GM12878 (cell line): ENCODE data around the gene ZBED4. TPM values are rescaled to one million over a fixed set of nuclear protein-coding genes. Genes with fewer than 3 reads are reported as not detected.

ENCODE experiments used
- ATAC-seq: fragments of 200-7000 bp; cut with Tn5 transposase; 3 replicates; pipeline ENCODE4 v1.9.1; 2020; ENCODE audit warnings: mild to moderate bottlenecking, moderate library complexity
- BruUV-seq: library from RNA; stranded (reverse); fragments of 400-500 nt; replicated peaks from 2 replicates; lab custom pipeline; 2021; lab: Mats Ljungman, UMichigan
- CTCF ChIA-PET: fragments of 300-600 bp; sonication (Branson Sonifier 250); formaldehyde crosslinking; extraction: SDS; loops from one replicate; lab custom pipeline; 2021; ENCODE audit warnings: inconsistent platforms; lab: Yijun Ruan, JAX
- POLR2A ChIA-PET: fragments of 350-600 bp; formaldehyde crosslinking; extraction: SDS; loops from one replicate; lab custom pipeline; 2021; ENCODE audit warnings: inconsistent platforms; lab: Charles Lee
- RAD21 ChIA-PET: fragments of 300-600 bp; sonication (Branson Sonifier 250); formaldehyde crosslinking; loops from one replicate; lab custom pipeline; 2023; ENCODE audit warnings: antibody characterized with exemption; ENCODE audit not compliant: unreplicated experiment; lab: Charles Lee
- SMC1A ChIA-PET: fragments of 300-600 bp; sonication (Branson Sonifier 250); formaldehyde crosslinking; loops from one replicate; lab custom pipeline; 2023; ENCODE audit not compliant: unreplicated experiment, uncharacterized antibody; lab: Charles Lee
- DNase-seq: peaks from one replicate; pipeline ENCODE4 v3.0.0-alpha.2; 2011; ENCODE audit warnings: low read depth, low spot score
- FAIRE-seq: peaks from 3 replicates; lab custom pipeline; 2011; peaks lifted over from hg19 to GRCh38; lab: Jason Lieb, UNC
- H2AFZ ChIP-seq: 2 replicates; pipeline ENCODE4 v1.6.0; 2011; ENCODE audit warnings: low read depth, low read length, control low read depth; ENCODE audit not compliant: control insufficient read depth
- H3K27ac ChIP-seq: 2 replicates; pipeline ENCODE4 v1.5.1; 2011; ENCODE audit warnings: control low read depth; ENCODE audit not compliant: control insufficient read depth, insufficient read depth
- H3K27me3 ChIP-seq, 2 experiments: replicated peaks in 1 of 2; 2 replicates each; pipeline versions ENCODE4 v1.6.0 to v1.6.1; 2011; ENCODE audit warnings: low read length in 1 of 2; ENCODE audit not compliant: control insufficient read depth in 2 of 2, insufficient read depth in 2 of 2
- H3K36me3 ChIP-seq, 2 experiments: 2 replicates each; pipeline ENCODE4 v1.5.1; 2011; ENCODE audit warnings: low read length in 1 of 2; ENCODE audit not compliant: control insufficient read depth in 2 of 2, insufficient read depth in 2 of 2
- H3K4me1 ChIP-seq: 2 replicates; pipeline ENCODE4 v1.6.1; 2011; ENCODE audit warnings: mild to moderate bottlenecking, low read length, moderate library complexity, mixed read lengths; ENCODE audit not compliant: control insufficient read depth, insufficient read depth
- H3K4me2 ChIP-seq: 2 replicates; pipeline ENCODE4 v1.6.0; 2011; ENCODE audit warnings: control low read depth; ENCODE audit not compliant: control insufficient read depth, insufficient read depth
- H3K4me3 ChIP-seq: fragments of 200-600 bp; sonication (generic); 2 replicates; pipeline ENCODE4 v1.5.1; 2016
- H3K79me2 ChIP-seq: 2 replicates; pipeline ENCODE4 v1.6.0; 2011; ENCODE audit warnings: low read length; ENCODE audit not compliant: control insufficient read depth, insufficient read depth
- H3K9ac ChIP-seq: 2 replicates; pipeline ENCODE4 v1.8.0; 2011; ENCODE audit warnings: low read length, control low read depth, mixed read lengths; ENCODE audit not compliant: control insufficient read depth, insufficient read depth
- H3K9me3 ChIP-seq: replicated peaks from 3 replicates; pipeline ENCODE4 v1.5.1; 2011; ENCODE audit warnings: mild to moderate bottlenecking, low read length; ENCODE audit not compliant: control insufficient read depth, insufficient read depth
- H4K20me1 ChIP-seq: 2 replicates; pipeline ENCODE4 v1.6.0; 2011; ENCODE audit not compliant: control insufficient read depth, insufficient read depth
- ATF2 ChIP-seq: IDR thresholded peaks from 2 replicates; pipeline ENCODE4 v1.6.1; 2012; ENCODE audit warnings: low read length, inconsistent platforms
- CBX5 ChIP-seq: sonication (generic); IDR thresholded peaks from 2 replicates; pipeline ENCODE4 v1.6.1; 2016; ENCODE audit warnings: low read depth, moderate library complexity, mild to moderate bottlenecking, inconsistent platforms
- CEBPB ChIP-seq, 2 experiments: fragments of 150-350 bp in 1 of 2; IDR thresholded peaks; 2 replicates each; pipeline ENCODE4 v1.6.1; 2012 to 2014; ENCODE audit warnings: low read depth in 2 of 2, low read length in 2 of 2, borderline replicate concordance in 1 of 2, inconsistent platforms in 1 of 2
- CHD1 ChIP-seq: IDR thresholded peaks from 2 replicates; pipeline ENCODE4 v1.6.1; 2012; ENCODE audit warnings: low read depth, low read length, improper control_type of control experiment
- CHD2 ChIP-seq: IDR thresholded peaks from 2 replicates; pipeline ENCODE4 v1.6.1; 2011; ENCODE audit warnings: low read depth, low read length, improper control_type of control experiment, borderline replicate concordance
- CTCF ChIP-seq, 3 experiments: IDR thresholded peaks in 2 of 3; conservative IDR thresholded peaks in 1 of 3; 2 replicates each; pipeline ENCODE4 v1.5.1; 2011; ENCODE audit warnings: low read depth in 3 of 3, low read length in 3 of 3, mild to moderate bottlenecking in 3 of 3, control low read depth in 2 of 3, moderate library complexity in 2 of 3, inconsistent platforms in 1 of 3, mixed read lengths in 1 of 3; ENCODE audit not compliant: control insufficient read depth in 2 of 3, insufficient read depth in 1 of 3; ENCODE audit errors: extremely low read depth in 1 of 3
- HDAC6 ChIP-seq: fragments of 200-600 bp; sonication (generic); IDR thresholded peaks from one replicate; pipeline ENCODE4 v1.8.0; 2017; ENCODE audit warnings: antibody characterized with exemption; ENCODE audit not compliant: unreplicated experiment
- HDGF ChIP-seq: fragments of 450-650 bp; IDR thresholded peaks from 2 replicates; pipeline ENCODE4 v1.6.1; 2016; ENCODE audit warnings: antibody characterized with exemption
- IKZF1 ChIP-seq: fragments of 450-650 bp; conservative IDR thresholded peaks from 2 replicates; pipeline ENCODE4 v1.6.1; 2017; ENCODE audit warnings: antibody characterized with exemption, mild to moderate bottlenecking
- IKZF2 ChIP-seq, 2 experiments: fragments of 450-650 bp; IDR thresholded peaks; 2 replicates each; pipeline ENCODE4 v1.6.1; 2017; ENCODE audit warnings: mild to moderate bottlenecking in 2 of 2, moderate library complexity in 2 of 2
- MYC ChIP-seq: IDR thresholded peaks from 2 replicates; pipeline ENCODE4 v1.6.1; 2011; ENCODE audit warnings: mild to moderate bottlenecking, low read length, moderate library complexity, inconsistent platforms; ENCODE audit not compliant: insufficient read depth, insufficient replicate concordance, insufficient read length, severe bottlenecking
- POLR2A ChIP-seq: IDR thresholded peaks from 2 replicates; pipeline ENCODE4 v1.6.1; 2011; ENCODE audit warnings: low read depth, mild to moderate bottlenecking, low read length
- RBBP5 ChIP-seq: fragments of 200-600 bp; sonication (generic); conservative IDR thresholded peaks from 2 replicates; pipeline ENCODE4 v1.6.1; 2016
- SIX5 ChIP-seq: IDR thresholded peaks from 2 replicates; pipeline ENCODE4 v1.6.1; 2011; ENCODE audit warnings: mild to moderate bottlenecking, low read depth, low read length, moderate library complexity; ENCODE audit not compliant: severe bottlenecking
- SREBF2 ChIP-seq: IDR thresholded peaks from 2 replicates; pipeline ENCODE4 v1.6.1; 2012; ENCODE audit warnings: mild to moderate bottlenecking, low read length
- TCF3 ChIP-seq: IDR thresholded peaks from 2 replicates; pipeline ENCODE4 v1.6.1; 2012; ENCODE audit warnings: low read depth, mild to moderate bottlenecking, low read length, borderline replicate concordance; ENCODE audit not compliant: insufficient read depth
- USF2 ChIP-seq: IDR thresholded peaks from 2 replicates; pipeline ENCODE4 v1.6.1; 2011; ENCODE audit warnings: low read depth, low read length, improper control_type of control experiment, borderline replicate concordance
- WRNIP1 ChIP-seq: IDR thresholded peaks from 2 replicates; pipeline ENCODE4 v1.6.1; 2011; ENCODE audit warnings: low read depth, low read length, improper control_type of control experiment, borderline replicate concordance
- YY1 ChIP-seq: IDR thresholded peaks from 2 replicates; pipeline ENCODE4 v1.6.1; 2011; ENCODE audit warnings: low read depth, mild to moderate bottlenecking, low read length
- ZNF274 ChIP-seq: IDR thresholded peaks from one replicate; pipeline ENCODE4 v1.8.0; 2011; ENCODE audit not compliant: insufficient read length, insufficient read depth
- WGBS: methylation state at CpG from one replicate; pipeline ENCODE4 v1.1.6; 2016; ENCODE audit warnings: low lambda C conversion rate; ENCODE audit not compliant: insufficient replicate concordance, insufficient coverage; ENCODE audit errors: missing lambda C conversion rate; 5-methylcytosine and 5-hydroxymethylcytosine counted together
- in situ Hi-C: fragments of 300-500 bp; cut with MboI; formaldehyde crosslinking; loops from 9 replicates; pipeline ENCODE4 v1.14.3; 2018; ENCODE audit warnings: mixed read lengths
- intact Hi-C: fragments of 100-400 bp; cut with micrococcal nuclease; formaldehyde crosslinking; loops from one replicate; pipeline ENCODE4 v1.14.2; 2022; ENCODE audit not compliant: unreplicated experiment
- polyA plus RNA-seq, 11 experiments: library from polyadenylated mRNA; depleted of rRNA in 4 of 11; unstranded in 6 of 11; stranded (reverse) in 5 of 11; fragments of >200 nt; fragmentation: Nextera tagmentation in 4 of 11; fragmentation: Illumina TruSeq in 1 of 11; extraction: Ambion mirVana in 4 of 11; extraction: Trizol in 1 of 11; gene quantifications; 1 replicate in 1 of 11; 2 replicates in 10 of 11; pipeline versions ENCODE4 v1.2.1 to v1.2.3, GENCODE V29; 2011 to 2016; ENCODE audit warnings: inconsistent platforms in 2 of 11, missing spikeins in 2 of 11, low read depth in 1 of 11
- total RNA-seq, 4 experiments: library from RNA; depleted of rRNA in 3 of 4; stranded (reverse); fragments of >200 nt in 3 of 4; fragmentation: Illumina TruSeq in 1 of 4; extraction: Trizol in 1 of 4; gene quantifications; 2 replicates each; pipeline versions ENCODE4 v1.2.1 to v1.2.3, GENCODE V29; 2013 to 2021

Gene ZBED4
- total and polyA plus RNA-seq, 10 of the 15 experiments (the other 5 are each of a cell fraction or from before 2014, with no cell fraction given): 2.3 to 21.6 (median 12.8) TPM

- TF ChIP-seq CTCF (IDR thresholded peaks at IDR 0.05 in 2 of 3, conservative IDR thresholded peaks at IDR 0.05 in 1 of 3; ENCODE audit: control insufficient read depth in 2 of 3, extremely low read depth in 1 of 3, insufficient read depth in 1 of 3, low read depth in 3 of 3, low read length in 3 of 3) (no peak), SIX5 (no peak), POLR2A (no peak), CEBPB (IDR thresholded peaks at IDR 0.05; ENCODE audit: borderline replicate concordance in 1 of 2, low read depth in 2 of 2, low read length in 2 of 2) (no peak)
Observed at GRCh38 chr22:49861642-49862495, 8.2 kb downstream of the ZBED4 start (continued).

- Histone ChIP-seq H3K27me3 (no peaks in the 10 kb centered on the region), H3K27ac (no peak overlapping the region), H3K79me2 (peaks cover 59% of the 10 kb centered on the region), H2AFZ (no peak overlapping the region), H3K4me2 (no peak overlapping the region), H3K9me3 (peaks cover 7% of the 10 kb centered on the region; the same call in 2 of the 3 replicates), H3K4me3 (no peak overlapping the region), H3K36me3 (peaks cover 0 to 4% of the 10 kb centered on the region in 2 experiments), H3K4me1 (peaks cover 4% of the 10 kb centered on the region), H3K9ac (no peak overlapping the region), H4K20me1 (peaks cover 3% of the 10 kb centered on the region; the same call in 1 of the 2 replicates)
- in situ Hi-C loops: no loop called here
- no peak for DNase-seq
- POLR2A ChIA-PET: interaction anchor here (0.5 to 0.7 kb wide), 2 partner anchors 22 to 49 kb away, joined by 3 read pairs; no protein-coding TSS in a partner anchor
- BruUV-seq: no TSS peak
- CTCF ChIA-PET: no interaction called here
- SMC1A ChIA-PET: interaction anchor here (0.7 to 1.0 kb wide), 2 partner anchors 8 to 19 kb away, joined by 4 read pairs; no protein-coding TSS in a partner anchor
- no peak for ATAC-seq
- RAD21 ChIA-PET: no interaction called here
- intact Hi-C loops: no loop called here
- no peak for FAIRE-seq
- 100% methylated on average over 4 of the region's 5 CpGs for WGBS
- TF ChIP-seq CBX5 (no peak), SREBF2 (no peak), CHD2 (no peak), CHD1 (no peak), IKZF2 (IDR thresholded peaks at IDR 0.05) (no peak), HDAC6 (no peak), ZNF274 (no peak), RBBP5 (no peak), HDGF (no peak), MYC (no peak), USF2 (no peak), WRNIP1 (no peak), IKZF1 (no peak), YY1 (no peak), TCF3 (no peak), ATF2 (no peak)
Observed at GRCh38 chr22:49862496-49862776, 8.8 kb downstream of the ZBED4 start.
